A673 (cell line): ENCODE results near the gene VOPP1.

Experiments
- CTCF ChIP-seq: fragments of 300-800, 200-600 bp; sonication (generic); conservative IDR thresholded peaks from 2 replicates; pipeline ENCODE4 v1.5.1; 2017; ENCODE audit warnings: low read depth, mild to moderate bottlenecking, antibody characterized with exemption, low read length, moderate library complexity, mixed read lengths
- EZH2 ChIP-seq: fragments of 200-600 bp; sonication (generic); IDR thresholded peaks from 2 replicates; pipeline ENCODE4 v1.6.1; 2017; ENCODE audit warnings: borderline replicate concordance, low read depth, mild to moderate bottlenecking, mixed read lengths, antibody characterized with exemption, low read length; ENCODE audit not compliant: poor library complexity, severe bottlenecking

DNA sequence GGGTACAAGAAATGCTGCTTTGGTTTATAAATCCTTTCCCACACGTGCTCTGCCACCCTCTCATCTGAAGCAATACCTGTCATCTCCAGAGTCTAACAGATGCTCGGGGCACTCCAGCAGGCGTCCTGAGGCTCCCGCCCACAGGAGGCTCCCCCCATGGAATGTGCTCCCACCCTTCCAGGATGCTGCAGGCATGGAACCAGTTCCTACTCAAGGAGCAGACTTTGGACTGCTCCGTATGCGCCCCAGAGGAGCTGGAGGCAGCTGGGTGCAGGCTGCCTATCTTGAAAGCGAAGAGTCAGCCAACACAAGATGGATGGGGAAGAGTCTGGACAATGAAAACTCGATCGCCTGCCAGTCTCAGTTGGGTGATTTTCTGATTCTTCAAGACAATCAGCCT, 75.4 kb downstream of the VOPP1 start:
- TF ChIP-seq CTCF (no peak), EZH2 (no peak)
